ENCODE data around the gene PCNA.

The PCNA gene

GRCh38 chr20:5153152-5153467 lies 33.4 kb upstream of the PCNA start:
- Histone ChIP-seq H3K36me3 (peaks cover 0 to 5% (median 0%) of the 10 kb centered on the region in 3 donors), H3K9me3 (no peaks in the 10 kb centered on the region), H3K27ac (peak overlapping the region; percentile 16 to 46), H3K27me3 (no peaks in the 10 kb centered on the region), H3K4me1 (peaks cover 0 to 96% (median 62%) of the 10 kb centered on the region in 4 donors), H3K4me3 (no peak overlapping the region)
- intact Hi-C loops (cut with DNase I; ENCODE audit: low total_unique reads): no loop called here
- no peak for DNase-seq
- no peak for TF ChIP-seq CTCF (IDR thresholded peaks at IDR 0.05)

- H3K4me1 ChIP-seq: peaks cover 0 to 100% (median 68%) of the 10 kb centered on the region in 4 donors
- no peak for DNase-seq
These were observed 30.7 kb upstream of the PCNA start for GRCh38 chr20:5150226-5151076.

GRCh38 chr20:5149892-5150225 lies 30.1 kb upstream of the PCNA start:
- peaks cover 0 to 5% (median 0%) of the 10 kb centered on the region in 3 donors for H3K36me3 ChIP-seq
- no peak for DNase-seq
- H3K9me3 ChIP-seq: no peaks in the 10 kb centered on the region
- no peak overlapping the region for H3K4me3 ChIP-seq
- H3K27ac ChIP-seq: peak overlapping the region; percentile 74 to 79
- no peak for TF ChIP-seq CTCF (IDR thresholded peaks at IDR 0.05)
- no peaks in the 10 kb centered on the region for H3K27me3 ChIP-seq
- H3K4me1 ChIP-seq: peaks cover 0 to 100% (median 70%) of the 10 kb centered on the region in 4 donors
- intact Hi-C loops (cut with DNase I; ENCODE audit: low total_unique reads): no loop called here

More at GRCh38 chr20:5150226-5151076, 30.7 kb upstream of the PCNA start:
- H3K27me3 ChIP-seq: no peaks in the 10 kb centered on the region
- peak overlapping the region; percentile 74 to 79 for H3K27ac ChIP-seq
- no peak overlapping the region for H3K4me3 ChIP-seq
- no peak for TF ChIP-seq CTCF (IDR thresholded peaks at IDR 0.05)
- intact Hi-C loops (cut with DNase I; ENCODE audit: low total_unique reads): no loop called here
- H3K9me3 ChIP-seq: no peaks in the 10 kb centered on the region
- peaks cover 0 to 5% (median 0%) of the 10 kb centered on the region in 3 donors for H3K36me3 ChIP-seq

GRCh38 chr20:5148581-5148980 lies 28.8 kb upstream of the PCNA start:
- Histone ChIP-seq H3K36me3 (no peaks in the 10 kb centered on the region), H3K27ac (peak overlapping the region; percentile 74 to 79), H3K4me1 (peaks cover 0 to 100% (median 69%) of the 10 kb centered on the region in 4 donors), H3K4me3 (peak overlapping the region; percentile 6 to 29), H3K27me3 (no peaks in the 10 kb centered on the region), H3K9me3 (no peaks in the 10 kb centered on the region)
- no peak for TF ChIP-seq CTCF (IDR thresholded peaks at IDR 0.05)
- DNase-seq: no peak
- intact Hi-C loops (cut with DNase I; ENCODE audit: low total_unique reads): no loop called here

- Histone ChIP-seq H3K27me3 (no peaks in the 10 kb centered on the region), H3K4me3 (no peak overlapping the region), H3K27ac (peak overlapping the region; percentile 74 to 79), H3K4me1 (peaks cover 0 to 100% (median 77%) of the 10 kb centered on the region in 4 donors), H3K36me3 (no peaks in the 10 kb centered on the region), H3K9me3 (no peaks in the 10 kb centered on the region)
- no peak for DNase-seq
- intact Hi-C loops (cut with DNase I; ENCODE audit: low total_unique reads): no loop called here
- TF ChIP-seq CTCF (IDR thresholded peaks at IDR 0.05): no peak
These were observed 27.3 kb upstream of the PCNA start for GRCh38 chr20:5146871-5147592.
